ENCODE measurements around the gene SNX24. TPM values are rescaled to one million over a fixed set of nuclear protein-coding genes. Genes with fewer than 3 reads are reported as not detected.

SNX24 gene
- total RNA-seq, 1 donor from 2014 or later: 40.9 TPM

- TF ChIP-seq, protein P1, sequence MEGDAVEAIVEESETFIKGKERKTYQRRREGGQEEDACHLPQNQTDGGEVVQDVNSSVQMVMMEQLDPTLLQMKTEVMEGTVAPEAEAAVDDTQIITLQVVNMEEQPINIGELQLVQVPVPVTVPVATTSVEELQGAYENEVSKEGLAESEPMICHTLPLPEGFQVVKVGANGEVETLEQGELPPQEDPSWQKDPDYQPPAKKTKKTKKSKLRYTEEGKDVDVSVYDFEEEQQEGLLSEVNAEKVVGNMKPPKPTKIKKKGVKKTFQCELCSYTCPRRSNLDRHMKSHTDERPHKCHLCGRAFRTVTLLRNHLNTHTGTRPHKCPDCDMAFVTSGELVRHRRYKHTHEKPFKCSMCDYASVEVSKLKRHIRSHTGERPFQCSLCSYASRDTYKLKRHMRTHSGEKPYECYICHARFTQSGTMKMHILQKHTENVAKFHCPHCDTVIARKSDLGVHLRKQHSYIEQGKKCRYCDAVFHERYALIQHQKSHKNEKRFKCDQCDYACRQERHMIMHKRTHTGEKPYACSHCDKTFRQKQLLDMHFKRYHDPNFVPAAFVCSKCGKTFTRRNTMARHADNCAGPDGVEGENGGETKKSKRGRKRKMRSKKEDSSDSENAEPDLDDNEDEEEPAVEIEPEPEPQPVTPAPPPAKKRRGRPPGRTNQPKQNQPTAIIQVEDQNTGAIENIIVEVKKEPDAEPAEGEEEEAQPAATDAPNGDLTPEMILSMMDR (IDR thresholded peaks at IDR 0.05; ENCODE audit: unreplicated experiment): no peak
- Mint-ChIP-seq H3K9me3 (no peaks in the 10 kb centered on the region), H3K4me1 (peaks cover 21% of the 10 kb centered on the region), H3K4me3 (no peak overlapping the region), H3K27ac (peak overlapping the region; percentile 34), H3K36me3 (peaks cover 20% of the 10 kb centered on the region), H3K27me3 (ENCODE audit: low read depth) (no peaks in the 10 kb centered on the region)
- no peak for DNase-seq (ENCODE audit: low spot score in 2 of 2, unreplicated experiment in 2 of 2)
Observed at GRCh38 chr5:122880749-122881148, 35.3 kb downstream of the SNX24 start.

DNA sequence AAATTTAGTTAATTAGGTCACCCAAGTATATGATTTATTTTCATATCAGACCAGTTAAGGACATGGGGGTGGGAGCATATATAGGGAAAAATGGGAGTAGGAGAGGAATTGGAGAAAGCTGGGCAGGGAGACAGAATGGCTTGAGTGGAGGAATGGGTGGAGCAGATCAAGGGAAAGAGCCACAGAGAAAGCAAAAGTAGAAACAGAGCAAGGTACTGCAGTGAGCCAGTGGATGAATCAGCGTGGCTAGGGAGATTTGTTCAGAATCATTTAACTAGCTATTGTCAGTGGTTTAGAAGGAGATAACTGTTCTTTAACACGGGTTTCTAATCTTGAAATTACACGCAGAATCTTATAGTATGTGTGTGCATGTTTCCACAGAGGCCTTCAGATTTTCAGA is 37.4 kb downstream of the SNX24 start:
- peak overlapping the region; percentile 3 for H3K27ac Mint-ChIP-seq
- TF ChIP-seq, protein P1 (IDR thresholded peaks at IDR 0.05; ENCODE audit: unreplicated experiment): no peak
- H3K4me3 Mint-ChIP-seq: no peak overlapping the region
- no peak for DNase-seq (ENCODE audit: low spot score in 2 of 2, unreplicated experiment in 2 of 2)
- peaks cover 6% of the 10 kb centered on the region for H3K9me3 Mint-ChIP-seq
- H3K27me3 Mint-ChIP-seq (ENCODE audit: low read depth): no peaks in the 10 kb centered on the region
- peaks cover 11% of the 10 kb centered on the region for H3K36me3 Mint-ChIP-seq
- H3K4me1 Mint-ChIP-seq: peaks cover 23% of the 10 kb centered on the region

DNA sequence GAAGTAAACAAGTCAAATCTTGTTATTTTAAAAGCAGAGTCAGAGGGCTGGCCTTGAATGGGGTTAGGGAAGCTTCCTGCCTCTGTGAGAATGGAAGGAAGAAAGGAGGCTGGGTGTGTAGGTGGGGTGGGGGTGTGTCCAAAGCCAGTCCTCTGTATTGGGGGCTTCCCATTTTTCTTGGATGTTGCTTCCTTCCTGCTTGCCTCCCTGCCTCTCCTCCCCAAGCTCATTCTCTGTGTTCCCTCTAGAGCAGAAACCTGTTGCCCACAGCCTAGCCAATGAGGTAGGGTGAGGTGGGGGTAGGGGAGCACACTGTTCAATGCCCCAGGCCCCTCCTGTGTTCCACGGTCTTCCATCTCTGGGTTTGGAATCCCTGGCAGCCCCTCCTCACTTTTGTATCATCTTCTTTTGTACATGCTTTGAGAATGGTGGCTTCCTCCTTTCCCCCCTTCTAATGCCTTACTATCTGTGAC is 39.7 kb downstream of the SNX24 start:
- DNase-seq (ENCODE audit: low spot score in 2 of 2, unreplicated experiment in 2 of 2): no peak
- peaks cover 14% of the 10 kb centered on the region for H3K36me3 Mint-ChIP-seq
- H3K27me3 Mint-ChIP-seq (ENCODE audit: low read depth): no peaks in the 10 kb centered on the region
- H3K4me1 Mint-ChIP-seq: peaks cover 19% of the 10 kb centered on the region
- H3K9me3 Mint-ChIP-seq: peaks cover 13% of the 10 kb centered on the region
- H3K27ac Mint-ChIP-seq: no peak overlapping the region
- TF ChIP-seq, protein P1 (IDR thresholded peaks at IDR 0.05; ENCODE audit: unreplicated experiment): no peak
- no peak overlapping the region for H3K4me3 Mint-ChIP-seq

DNA sequence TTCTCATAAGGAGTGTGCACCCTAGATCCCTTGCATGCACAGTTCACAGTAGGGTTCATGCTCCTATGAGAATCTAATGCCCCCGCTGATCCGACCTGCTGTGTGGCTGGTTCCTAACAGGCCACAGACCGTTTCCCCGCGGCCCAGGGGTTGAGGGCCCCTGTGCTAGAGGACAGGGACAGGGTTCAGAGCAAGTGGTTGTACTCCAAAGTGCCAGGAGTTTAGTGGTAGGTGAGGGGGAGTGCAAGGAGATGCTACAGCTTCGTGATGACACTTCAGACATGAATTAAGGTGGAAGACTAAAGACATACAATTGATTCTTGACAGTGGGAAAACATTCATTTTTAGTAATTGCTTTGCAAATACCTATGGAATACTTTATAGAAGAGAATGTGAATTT is 40.5 kb downstream of the SNX24 start:
- peaks cover 13% of the 10 kb centered on the region for H3K9me3 Mint-ChIP-seq
- H3K4me1 Mint-ChIP-seq: peaks cover 10% of the 10 kb centered on the region
- H3K27me3 Mint-ChIP-seq (ENCODE audit: low read depth): no peaks in the 10 kb centered on the region
- DNase-seq (ENCODE audit: low spot score in 2 of 2, unreplicated experiment in 2 of 2): no peak
- H3K27ac Mint-ChIP-seq: peak overlapping the region; percentile 13
- peaks cover 14% of the 10 kb centered on the region for H3K36me3 Mint-ChIP-seq
- no peak overlapping the region for H3K4me3 Mint-ChIP-seq
- TF ChIP-seq, protein P1 (IDR thresholded peaks at IDR 0.05; ENCODE audit: unreplicated experiment): no peak

DNA sequence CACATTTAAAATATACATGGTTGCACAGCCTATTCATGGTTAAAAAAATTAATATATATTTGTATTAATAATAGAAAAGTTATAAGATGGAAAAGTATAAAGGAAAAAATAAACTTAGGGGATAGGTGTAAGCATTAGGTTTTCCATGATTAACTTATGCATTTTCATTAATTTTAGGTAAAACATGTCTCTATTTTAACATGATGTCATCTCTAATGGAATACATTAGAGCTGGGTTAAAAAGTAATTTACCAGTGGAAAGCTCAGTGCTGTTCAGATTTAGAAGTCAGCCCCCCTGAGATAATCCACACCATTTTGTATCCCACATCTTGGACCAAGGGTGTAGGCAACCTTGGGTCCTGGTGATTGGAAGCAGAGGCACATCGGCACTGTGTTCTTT is 49.7 kb downstream of the SNX24 start:
- H3K27me3 Mint-ChIP-seq (ENCODE audit: low read depth): no peaks in the 10 kb centered on the region
- DNase-seq (ENCODE audit: low spot score in 2 of 2, unreplicated experiment in 2 of 2): no peak
- peaks cover 5% of the 10 kb centered on the region for H3K36me3 Mint-ChIP-seq
- peaks cover 27% of the 10 kb centered on the region for H3K4me1 Mint-ChIP-seq
- H3K9me3 Mint-ChIP-seq: no peaks in the 10 kb centered on the region
- no peak overlapping the region for H3K4me3 Mint-ChIP-seq
- H3K27ac Mint-ChIP-seq: no peak overlapping the region
- TF ChIP-seq, protein P1 (IDR thresholded peaks at IDR 0.05; ENCODE audit: unreplicated experiment): no peak
